Measurements from ENCODE around the gene VPS11.
"Not testable (repeated sequence)": the region's sequence is repeated elsewhere in the genome, so short reads cannot be mapped to it uniquely, and the experiment has no call there.

Gene VPS11

DNA sequence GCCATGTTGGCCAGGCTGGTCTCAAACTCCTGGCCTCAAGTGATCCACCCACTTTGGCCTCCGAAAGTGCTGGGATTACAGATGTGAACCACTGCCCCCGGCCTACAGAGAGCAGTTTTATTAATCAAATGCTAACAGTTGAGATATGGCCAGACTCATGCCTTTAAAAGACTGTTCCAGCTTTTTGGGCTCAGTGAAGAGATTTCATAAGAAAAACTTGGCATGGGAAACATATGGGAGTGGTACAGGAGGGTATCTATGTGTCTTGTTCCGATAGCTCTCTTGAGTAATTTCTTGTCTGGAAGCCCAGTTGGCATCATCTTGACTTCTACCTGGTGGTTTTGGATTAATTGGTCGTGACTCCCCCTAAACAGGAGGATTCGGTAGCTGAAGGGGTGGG, 28.7 kb upstream of the VPS11 start:
- DNase-seq, result no peak

DNA sequence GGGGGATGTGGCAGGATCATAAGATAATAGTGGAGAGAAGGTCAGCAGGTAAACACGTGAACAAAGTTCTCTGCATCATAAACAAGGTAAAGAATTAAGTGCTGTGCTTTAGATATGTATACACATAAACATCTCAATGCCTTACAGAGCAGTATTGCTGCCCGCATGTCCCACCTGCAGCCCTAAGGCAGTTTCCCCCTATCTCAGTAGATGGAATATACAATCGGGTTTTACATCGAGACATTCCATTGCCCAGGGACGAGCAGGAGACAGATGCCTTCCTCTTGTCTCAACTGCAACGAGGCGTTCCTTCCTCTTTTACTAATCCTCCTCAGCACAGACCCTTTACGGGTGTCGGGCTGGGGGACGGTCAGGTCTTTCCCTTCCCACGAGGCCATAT, 28.1 kb upstream of the VPS11 start:
- DNase-seq, result not testable (repeated sequence)

DNA sequence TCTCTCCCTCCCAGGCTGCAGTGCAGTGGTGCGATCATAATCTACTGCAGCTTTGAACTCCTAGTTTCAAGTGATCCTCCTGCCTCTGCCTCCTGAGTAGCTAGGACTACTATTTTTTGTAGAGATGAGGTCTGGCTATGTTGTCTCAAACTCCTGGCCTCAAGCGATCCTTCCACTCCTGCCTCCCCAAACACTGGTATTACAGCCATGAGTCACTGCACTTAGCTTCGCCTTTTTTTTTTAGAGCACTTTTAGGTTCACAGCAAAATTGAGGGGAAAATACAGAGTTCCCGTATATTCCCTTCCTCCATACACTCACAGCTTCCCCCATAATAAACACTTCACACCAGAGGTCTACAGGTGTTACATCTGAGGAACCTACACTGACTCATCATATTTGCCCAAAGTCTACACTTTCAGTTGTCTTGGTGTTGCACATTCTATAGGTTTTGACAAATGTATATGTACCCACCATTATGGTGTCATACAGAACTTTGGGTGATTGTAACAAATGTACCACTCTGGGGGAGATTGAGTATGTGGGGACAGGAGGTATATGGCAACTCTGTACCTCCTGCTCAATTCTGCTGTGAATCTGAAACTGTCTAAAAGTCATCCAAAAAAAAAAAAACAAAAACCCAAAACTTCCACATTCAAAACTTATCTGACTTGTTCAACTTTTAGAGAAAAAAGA, 25.6 kb upstream of the VPS11 start:
- DNase-seq, result no peak

DNA sequence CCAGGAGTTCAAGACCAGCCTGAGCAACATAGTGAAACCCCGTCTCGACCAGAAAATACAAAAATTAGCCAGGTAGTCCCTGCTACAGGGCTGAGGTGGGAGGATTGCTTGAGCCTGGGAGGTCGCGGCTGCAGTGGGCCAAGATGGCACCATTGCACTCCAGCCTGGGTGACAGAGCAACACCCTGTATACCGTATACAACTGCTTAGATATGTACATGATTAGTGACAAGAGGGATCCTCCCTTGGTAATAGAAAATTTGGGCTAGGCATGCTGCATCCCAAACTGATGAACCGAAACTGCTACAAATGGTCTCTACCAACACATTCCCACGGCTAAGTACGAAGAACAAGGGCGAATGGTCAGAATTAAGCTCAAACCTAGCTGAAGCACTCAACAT, 24.7 kb upstream of the VPS11 start:
- DNase-seq, result no peak

DNA sequence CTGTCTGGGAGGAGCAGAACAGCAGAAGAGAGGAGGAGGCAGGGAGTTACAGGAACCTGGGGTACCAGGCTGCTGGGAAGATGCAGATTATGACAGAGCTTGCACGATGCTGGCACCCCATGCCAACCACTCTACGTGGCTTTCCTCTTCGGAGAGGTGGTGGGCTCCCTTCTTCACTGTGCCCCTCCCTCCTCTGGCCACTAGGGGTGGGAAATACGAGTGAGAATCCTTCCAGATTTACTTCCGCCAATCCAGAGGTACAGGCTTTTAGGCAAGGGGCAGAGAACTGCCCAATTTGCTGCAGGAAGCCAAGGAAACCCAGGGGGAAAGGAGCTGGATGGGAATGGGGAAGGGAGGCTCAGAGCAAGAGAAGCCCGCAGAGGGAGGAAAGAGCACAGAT, 22.9 kb upstream of the VPS11 start:
- no peak for DNase-seq

DNA sequence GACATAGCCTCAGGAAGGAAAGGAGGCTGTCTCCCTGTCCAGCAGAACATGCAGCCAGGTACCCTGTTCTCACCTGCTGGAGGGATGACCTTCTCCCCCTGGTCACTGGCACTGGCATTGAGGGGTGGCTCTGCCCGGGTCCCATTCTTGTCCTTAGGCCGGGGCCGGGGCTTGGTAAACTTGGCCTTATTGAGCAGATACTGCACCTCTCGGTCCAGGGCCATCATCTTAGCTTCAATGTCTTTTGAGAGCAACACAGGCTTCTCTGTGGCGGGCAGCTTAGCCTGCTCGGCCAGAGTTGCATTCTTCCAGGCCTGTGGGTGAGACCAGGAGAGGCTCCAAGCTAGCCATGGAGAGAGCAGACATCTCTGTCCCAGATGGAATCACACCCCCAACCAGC, 21.1 kb upstream of the VPS11 start:
- DNase-seq, result no peak

DNA sequence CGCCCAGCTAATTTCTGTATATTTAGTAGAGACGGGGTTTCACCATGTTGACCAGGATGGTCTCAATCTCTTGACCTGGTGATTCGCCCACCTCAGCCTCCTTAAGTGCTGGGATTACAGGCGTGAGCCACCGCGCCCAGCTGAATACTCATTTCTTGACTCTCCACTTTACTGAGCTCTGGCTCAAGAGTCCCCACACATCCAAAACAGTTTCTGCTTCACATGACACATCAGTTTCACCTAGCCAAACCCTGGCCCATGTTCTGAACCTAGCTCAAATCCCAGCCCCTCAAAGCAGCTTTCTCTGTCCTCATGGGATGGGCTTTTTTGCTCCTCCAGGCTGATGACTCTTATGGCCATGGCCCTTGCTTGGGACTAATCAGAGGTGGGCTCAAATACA, 20.4 kb upstream of the VPS11 start:
- no peak for DNase-seq

DNA sequence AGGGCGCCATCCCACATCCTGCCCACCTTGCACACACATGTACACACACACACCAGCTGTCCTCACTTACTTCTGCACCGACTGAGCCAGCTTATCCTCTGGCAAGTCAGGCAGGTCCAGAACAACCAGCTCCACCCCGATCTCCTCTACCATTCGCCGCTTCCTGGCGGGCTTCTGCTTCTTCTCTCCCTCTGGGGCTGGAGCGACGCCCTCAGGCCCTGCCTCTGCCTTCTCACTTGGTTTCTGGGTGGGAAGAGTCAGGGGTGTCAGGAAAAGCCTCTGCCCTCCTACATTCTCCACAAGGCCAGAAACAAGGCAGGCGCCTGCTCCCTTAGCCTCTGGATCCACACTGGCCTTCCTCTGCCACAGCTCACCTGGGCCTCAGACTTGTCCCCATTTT, 19.0 kb upstream of the VPS11 start:
- no peak for DNase-seq

DNA sequence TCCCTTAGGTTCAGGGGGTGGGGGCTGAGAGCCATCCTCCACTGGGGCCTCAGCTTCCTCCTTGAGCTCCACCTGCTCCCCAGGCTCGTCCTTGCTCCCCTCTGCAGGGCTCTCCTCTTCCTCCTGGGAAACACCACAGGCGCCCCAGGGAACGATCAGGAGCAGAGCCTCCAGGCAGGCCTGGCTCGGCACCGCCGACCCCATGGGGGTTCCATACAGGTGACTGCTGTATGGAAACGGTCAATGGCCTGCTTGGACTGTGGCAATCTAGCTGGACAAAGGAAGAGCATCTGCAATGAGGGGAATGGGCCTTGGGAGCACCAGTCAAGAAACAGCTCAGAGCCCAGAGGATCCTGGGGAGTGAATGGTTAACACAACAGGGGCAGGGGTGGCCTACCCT, 18.5 kb upstream of the VPS11 start:
- DNase-seq, result no peak

DNA sequence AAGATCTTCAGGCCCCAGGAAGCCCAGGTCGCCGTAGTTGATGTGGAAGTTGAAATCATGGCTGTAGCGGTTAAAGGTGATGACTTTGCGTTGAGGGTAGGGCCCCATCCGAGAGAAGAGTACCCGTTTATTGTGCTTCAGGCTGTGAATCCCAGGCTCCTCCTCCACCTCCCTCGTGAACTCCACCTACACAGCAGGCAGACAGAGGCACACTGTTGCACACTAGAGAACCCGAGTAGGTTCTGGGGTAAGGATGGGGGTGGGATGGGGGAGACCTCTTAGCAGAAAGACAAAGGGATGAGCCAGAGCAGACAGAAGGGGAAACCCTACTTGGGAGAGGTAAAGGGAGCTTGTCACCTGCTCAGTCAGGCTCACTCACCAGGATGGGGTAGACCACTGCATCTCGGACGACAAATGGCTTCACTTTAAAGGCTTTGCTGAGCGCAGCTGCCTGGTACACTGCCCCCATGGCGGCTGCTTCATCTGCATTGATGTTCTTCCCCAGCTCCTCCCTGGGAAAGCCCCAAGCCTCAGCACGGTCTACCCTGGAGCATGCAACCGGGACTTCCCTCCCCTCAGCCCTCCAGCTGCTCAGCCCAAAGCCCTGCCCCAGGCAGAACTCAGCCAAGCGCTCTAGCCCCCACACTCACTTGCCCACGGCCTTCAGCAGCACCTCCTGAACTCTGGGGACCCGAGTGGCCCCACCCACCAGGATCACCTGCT, 16.0 kb upstream of the VPS11 start:
- no peak for DNase-seq

DNA sequence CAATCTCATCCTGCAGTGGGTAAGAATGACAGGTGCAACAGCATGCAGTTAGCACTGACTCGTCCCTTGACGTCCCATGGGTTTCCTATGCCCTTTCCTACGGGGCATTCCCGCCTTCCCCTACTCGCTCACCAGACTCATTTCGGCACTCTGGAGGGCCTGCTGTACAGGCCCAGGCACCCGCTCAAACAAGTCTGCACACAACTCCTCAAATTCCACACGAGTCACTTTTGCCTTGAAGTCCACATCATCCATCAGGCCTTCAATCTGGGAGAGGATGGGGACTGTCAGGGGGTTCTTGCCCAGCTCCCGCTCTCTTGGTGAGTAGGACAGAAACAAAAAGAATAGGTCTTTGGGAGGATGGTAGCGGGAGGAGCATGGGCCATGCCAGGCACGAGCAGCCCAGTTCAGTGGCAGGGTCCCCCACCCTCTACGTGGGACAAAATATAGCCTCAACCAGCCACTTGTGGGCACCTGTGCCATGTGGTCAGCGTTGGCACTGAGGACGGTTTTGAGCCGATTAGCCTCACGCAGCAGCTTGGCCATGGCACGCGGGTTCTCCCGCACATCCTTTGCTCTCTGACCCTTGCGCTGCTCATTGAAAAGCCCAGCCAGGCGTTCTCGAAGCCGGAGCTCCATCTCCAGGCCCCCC, 15.3 kb upstream of the VPS11 start:
- no peak for DNase-seq

DNA sequence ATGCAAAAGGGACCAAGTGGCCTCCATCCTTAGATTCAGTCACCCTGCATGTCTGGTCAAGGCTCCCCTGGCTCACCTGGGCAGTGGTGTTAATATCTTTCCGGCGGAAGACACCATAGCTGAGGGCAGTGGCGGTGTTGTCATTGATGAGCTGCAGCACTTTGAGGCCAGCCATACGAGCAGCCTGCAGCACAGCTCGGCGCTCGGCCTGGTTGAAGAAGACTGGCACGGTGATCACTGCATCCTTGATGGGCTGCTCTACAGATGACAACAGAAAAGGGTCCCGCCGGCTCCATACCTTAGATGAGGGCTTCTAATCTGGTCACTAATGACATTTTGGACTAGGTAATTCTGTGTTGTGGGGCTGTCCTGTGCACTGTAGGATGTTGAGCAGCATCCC, 13.2 kb upstream of the VPS11 start:
- DNase-seq, result no peak

DNA sequence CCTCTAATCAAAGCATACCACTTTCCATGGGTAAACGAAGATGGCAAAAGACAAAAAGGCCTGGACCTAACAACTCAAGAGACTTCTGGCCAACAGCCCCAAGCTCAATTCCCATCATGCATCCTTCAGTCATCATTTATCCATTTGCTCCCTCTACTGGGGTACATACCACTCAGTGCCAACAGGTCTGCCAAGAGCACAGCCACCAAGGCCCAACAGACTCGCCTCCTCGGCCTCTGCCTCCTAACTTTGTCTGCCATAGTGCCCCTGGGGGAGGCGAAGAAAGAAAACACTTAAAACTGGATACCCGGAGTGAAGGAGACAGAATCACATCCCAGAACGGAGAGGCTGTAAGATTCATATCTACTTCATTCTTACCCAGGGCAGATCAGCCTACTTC, 11.7 kb upstream of the VPS11 start:
- DNase-seq, result peak; percentile 47

DNA sequence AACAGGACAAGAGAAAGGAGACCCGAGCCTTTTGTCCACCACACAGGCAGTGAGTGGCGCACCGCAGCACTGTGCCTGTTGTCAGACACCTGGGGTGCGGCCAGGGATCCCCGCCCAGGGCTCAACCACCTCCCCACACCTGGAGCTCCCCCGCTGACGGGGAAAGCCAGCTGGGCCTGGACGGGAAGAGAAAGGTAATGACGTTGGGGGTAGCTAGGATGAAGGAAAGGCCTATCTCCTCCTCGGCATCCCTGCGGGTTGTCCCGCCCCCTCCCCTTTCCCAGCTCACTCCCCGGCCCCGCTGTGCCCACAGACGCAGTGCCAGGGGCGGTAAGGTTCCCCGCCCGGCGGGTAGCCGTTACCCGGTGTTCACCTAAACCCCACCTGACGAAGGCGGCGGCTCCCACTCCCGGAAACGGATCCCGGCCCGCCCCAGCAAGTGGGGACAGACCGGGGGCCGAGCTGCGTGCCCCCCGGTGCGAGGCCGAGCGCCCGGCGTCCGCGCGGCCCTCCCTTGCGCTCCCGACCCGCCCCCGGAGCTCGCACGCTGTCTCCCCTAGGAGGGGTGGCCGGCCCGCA, 11.1 kb upstream of the VPS11 start:
- no peak for DNase-seq

DNA sequence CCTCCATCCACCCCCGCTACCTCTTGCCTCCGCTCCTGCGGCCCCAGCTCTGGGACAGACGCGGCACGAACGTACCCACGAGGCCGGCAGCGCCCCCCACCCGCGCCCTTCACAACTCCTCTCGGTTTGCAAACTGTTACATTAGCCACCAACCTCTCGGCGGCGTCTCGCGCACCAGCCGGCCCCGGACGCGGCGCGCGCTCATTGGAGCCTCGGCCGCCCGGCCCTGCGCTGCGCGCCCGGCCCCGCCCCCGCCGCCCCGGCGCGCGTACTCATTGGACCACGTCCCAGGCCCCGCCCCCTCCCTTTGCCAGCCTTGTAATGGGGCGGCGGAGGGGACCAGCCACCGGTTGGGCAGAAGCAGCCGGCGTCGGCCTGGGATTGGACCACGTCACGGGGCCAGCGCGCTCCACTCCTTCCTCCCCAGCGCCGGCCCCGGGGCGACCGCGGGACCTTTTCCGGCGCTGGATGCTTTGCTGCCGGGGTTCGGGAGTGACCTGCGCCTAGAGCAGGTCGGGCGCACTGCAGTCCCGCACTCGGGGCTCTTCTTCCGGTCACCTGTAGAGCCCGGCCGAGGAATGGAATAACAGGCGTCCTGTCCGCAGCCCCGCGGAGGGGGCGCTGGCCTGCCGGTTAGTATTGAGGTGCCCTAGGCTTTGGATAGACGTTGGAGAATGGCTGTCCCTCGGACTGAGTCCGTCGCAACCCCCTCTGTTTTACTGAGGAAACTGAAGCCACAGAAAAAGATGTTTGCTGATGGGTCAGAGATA, 10.4 kb upstream of the VPS11 start, which contains the start of gene HYOU1:
HYOU1 (minus strand) TSS at position 206 of the 770 bp plus-strand sequence. CDS start 1,045 bp downstream, outside the sequence.
- peak; percentile 97 for DNase-seq

DNA sequence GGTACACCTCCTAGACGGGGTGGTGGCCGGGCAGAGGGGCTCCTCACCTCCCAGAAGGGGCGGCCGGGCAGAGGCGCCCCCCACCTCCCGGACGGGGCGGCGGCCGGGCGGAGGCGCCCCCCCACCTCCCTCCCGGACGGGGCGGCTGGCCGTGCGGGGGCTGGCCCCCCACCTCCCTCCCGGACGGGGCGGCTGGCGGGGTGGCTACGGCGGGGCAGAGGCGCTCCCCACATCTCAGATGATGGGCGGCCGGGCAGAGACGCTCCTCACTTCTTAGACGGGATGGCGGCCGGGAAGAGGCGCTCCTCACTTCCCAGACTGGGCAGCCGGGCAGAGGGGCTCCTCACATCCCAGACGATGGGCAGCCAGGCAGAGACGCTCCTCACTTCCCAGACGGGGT, 8.5 kb upstream of the VPS11 start:
- not testable (repeated sequence) for DNase-seq

DNA sequence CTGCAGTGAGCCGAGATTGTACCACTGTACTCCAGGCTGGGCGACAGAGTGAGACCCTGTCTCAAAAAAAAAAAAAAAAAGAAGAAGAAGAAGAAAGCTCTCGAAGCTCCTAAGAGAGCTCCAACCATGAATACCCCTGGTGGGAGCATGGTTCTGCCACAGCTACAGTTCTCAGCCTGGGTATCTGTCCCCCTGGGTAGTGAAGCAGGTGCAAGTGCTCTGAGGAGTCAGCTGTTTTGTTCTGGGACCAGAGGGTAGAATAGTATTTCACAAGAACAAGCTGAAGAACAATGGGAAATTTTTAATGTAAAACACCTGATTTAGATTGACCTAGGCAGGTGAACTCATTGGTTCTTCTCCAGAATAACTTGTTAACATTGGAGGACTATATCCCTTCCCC, 6.4 kb upstream of the VPS11 start:
- no peak for DNase-seq

DNA sequence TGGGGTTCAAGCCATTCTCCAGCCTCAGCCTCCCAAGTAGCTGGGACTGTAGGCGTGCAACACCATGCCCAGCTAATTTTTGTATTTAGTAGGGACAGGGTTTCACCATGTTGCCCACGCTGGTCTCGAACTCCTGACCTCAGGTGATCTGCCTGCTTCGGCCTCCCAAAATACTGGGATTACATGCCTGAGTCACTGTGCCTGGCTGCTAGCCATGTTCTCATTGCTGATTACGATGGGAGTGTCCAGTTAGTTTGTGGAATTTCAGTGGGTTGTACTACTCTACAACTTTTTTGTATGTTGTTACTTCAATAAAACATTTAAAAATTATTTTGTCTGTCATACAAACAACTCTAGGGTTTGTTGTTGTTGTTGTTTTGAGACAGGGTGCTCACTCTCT, 4.8 kb upstream of the VPS11 start:
- peak; percentile 37 for DNase-seq

DNA sequence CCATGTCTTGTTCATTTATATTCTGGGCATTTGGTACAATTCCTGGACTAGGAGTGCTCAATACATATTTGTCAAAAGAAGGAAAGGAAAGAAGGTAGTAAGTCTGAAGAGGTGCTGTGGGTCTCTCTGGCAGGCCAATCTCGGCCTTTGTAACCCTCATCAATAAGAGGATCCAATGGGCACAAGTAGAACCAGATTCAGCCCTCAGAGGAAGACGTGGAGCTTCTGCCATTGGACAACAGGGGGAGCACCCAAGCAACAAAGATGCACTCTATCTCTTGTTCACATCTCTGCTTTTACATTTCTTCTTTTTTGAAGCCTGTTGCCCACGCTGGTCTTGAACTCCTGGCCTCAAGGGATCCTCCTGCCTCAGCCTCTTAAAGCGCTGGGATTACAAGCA, 2.2 kb upstream of the VPS11 start:
- DNase-seq, result peak; percentile 41

DNA sequence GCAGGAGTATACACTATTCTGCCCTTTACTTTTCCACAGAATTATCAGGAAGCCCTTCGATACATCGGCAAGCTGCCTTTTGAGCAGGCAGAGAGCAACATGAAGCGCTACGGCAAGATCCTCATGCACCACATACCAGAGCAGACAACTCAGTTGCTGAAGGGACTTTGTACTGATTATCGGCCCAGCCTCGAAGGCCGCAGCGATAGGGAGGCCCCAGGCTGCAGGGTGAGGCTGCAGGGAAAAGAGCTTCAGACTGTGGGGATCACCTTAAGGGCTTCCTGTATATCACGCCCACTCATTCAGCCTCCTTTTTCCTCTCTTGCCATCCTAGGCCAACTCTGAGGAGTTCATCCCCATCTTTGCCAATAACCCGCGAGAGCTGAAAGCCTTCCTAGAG, 10.2 kb downstream of the VPS11 start:
- DNase-seq, result no peak

DNA sequence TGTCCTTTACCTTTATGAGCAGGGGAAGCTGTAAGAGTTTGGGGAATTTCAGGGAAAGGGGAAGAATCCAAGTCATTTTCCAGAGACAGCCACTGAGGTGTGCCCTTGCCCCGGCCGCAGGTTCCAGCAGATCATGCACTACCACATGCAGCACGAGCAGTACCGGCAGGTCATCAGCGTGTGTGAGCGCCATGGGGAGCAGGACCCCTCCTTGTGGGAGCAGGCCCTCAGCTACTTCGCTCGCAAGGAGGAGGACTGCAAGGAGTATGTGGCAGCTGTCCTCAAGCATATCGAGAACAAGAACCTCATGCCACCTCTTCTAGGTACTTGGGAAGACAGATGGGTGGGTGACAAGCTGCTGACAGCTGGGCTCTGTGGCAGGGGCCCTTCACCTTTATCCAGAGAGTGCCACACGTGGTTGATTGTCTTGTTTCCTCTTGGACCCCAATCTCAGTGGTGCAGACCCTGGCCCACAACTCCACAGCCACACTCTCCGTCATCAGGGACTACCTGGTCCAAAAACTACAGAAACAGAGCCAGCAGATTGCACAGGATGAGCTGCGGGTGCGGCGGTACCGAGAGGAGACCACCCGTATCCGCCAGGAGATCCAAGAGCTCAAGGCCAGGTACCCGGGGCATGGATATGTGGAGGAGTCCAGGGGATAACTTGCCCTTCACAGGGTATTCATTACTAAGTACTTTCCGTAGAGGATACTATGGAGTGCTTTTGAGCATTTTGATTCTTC, 11.2 kb downstream of the VPS11 start:
- DNase-seq, result no peak

DNA sequence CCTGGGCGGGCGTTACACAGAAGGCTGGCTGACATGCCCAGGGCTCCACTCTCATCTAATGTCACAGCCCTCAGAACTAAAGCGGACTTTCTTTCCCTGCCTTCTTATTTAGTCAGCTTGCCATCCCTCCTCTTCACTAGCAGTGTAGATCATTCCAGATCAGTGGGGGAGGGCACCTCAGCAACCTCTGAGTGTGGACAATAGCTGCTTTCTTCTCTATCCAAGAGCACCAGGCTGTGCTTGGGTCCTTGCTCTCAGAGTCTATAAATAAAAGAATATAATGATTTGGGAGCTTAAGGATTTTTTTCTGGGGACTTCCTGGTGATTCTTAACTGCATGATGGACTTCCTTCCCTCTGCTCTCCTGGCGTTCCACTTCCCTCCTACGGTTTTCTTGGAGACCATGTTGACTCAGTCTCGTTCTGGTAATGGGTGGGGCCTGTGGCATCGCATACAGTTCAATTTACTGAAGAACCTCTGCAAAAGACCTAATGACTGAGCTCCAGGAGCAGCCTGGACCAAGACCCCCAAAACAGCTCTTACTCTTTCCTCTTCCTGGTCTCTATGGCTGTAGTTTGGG, 14.2 kb downstream of the VPS11 start:
- DNase-seq, result no peak

All from fibroblast of skin of back (primary cell).